SU-DHL-6 (cell line): ENCODE data around the gene CATSPERZ.

Source experiments
- CTCF ChIP-seq: fragments of 200-600 bp; sonication (generic); IDR thresholded peaks from one replicate; pipeline ENCODE4 v1.5.1; 2017; ENCODE audit warnings: antibody characterized with exemption, mild to moderate bottlenecking, low read length, moderate library complexity; ENCODE audit not compliant: insufficient read depth, poor library complexity, severe bottlenecking
- EZH2phosphoT487 ChIP-seq: fragments of 200-600 bp; sonication (generic), shearing (Covaris generic); conservative IDR thresholded peaks from 2 replicates; pipeline ENCODE4 v1.6.1; 2018; ENCODE audit warnings: mild to moderate bottlenecking, antibody characterized with exemption, low read length, moderate library complexity, mixed read lengths

GRCh38 chr11:64278576-64279190 is 21.5 kb upstream of the CATSPERZ start:
- TF ChIP-seq CTCF = no peak
- TF ChIP-seq EZH2phosphoT487 = no peak
